Loucy (cell line): ENCODE data around the gene NLRP6.

ENCODE experiments used
- EZH2phosphoT487 ChIP-seq: fragments of 200-600 bp; IDR thresholded peaks from 2 replicates; pipeline ENCODE4 v1.6.1; 2018; ENCODE audit warnings: antibody characterized with exemption, mild to moderate bottlenecking, moderate library complexity, borderline replicate concordance
- TF ChIP-seq, protein P1 (sequence below): fragments of 200-600 bp; sonication (generic); conservative IDR thresholded peaks from 2 replicates; pipeline ENCODE4 v1.5.1; 2014; ENCODE audit warnings: mild to moderate bottlenecking, antibody characterized with exemption, low read length

DNA sequence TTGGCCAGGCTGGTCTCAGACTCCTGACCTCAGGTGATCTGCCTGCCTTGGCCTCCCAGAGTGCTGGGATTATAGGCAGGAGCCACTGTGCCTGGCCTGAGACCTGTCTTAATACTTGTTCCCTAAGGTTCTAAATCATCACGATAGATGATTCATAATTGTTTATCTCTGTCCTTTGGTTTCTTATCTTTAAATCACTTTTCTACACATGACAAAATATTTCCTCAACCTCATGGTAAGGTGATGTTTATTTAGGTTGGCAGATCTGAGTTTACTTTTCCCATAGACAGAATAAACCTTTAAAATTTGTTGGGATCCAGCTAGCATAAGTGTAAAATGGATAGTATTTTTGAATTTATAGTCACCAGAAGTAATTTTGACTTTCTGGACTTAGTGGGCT lies 37.9 kb upstream of the NLRP6 start:
- TF ChIP-seq, protein P1, sequence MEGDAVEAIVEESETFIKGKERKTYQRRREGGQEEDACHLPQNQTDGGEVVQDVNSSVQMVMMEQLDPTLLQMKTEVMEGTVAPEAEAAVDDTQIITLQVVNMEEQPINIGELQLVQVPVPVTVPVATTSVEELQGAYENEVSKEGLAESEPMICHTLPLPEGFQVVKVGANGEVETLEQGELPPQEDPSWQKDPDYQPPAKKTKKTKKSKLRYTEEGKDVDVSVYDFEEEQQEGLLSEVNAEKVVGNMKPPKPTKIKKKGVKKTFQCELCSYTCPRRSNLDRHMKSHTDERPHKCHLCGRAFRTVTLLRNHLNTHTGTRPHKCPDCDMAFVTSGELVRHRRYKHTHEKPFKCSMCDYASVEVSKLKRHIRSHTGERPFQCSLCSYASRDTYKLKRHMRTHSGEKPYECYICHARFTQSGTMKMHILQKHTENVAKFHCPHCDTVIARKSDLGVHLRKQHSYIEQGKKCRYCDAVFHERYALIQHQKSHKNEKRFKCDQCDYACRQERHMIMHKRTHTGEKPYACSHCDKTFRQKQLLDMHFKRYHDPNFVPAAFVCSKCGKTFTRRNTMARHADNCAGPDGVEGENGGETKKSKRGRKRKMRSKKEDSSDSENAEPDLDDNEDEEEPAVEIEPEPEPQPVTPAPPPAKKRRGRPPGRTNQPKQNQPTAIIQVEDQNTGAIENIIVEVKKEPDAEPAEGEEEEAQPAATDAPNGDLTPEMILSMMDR = no peak
- TF ChIP-seq EZH2phosphoT487 = no peak
